MM.1S (cell line): Measurements from ENCODE around the gene TREM1.

ENCODE experiments used
- DNase-seq: peaks from one replicate; pipeline ENCODE4 v3.0.0-alpha.2; 2015
- H2AFZ ChIP-seq: fragments of 300-600 bp; sonication (generic); 2 replicates; pipeline ENCODE4 v1.6.0; 2016; ENCODE audit warnings: antibody characterized with exemption, low read length
- H3F3A ChIP-seq: fragments of 300-600 bp; sonication (generic); 2 replicates; pipeline ENCODE4 v1.6.1; 2016; ENCODE audit warnings: mild to moderate bottlenecking, antibody characterized with exemption, low read length, moderate library complexity, mixed read lengths; ENCODE audit not compliant: insufficient read depth
- H3K27ac ChIP-seq: fragments of 300-600 bp; sonication (generic); 2 replicates; pipeline ENCODE4 v1.5.1; 2016; ENCODE audit warnings: mild to moderate bottlenecking, low read length
- H3K27me3 ChIP-seq: fragments of 300-600 bp; sonication (generic); replicated peaks from 2 replicates; pipeline ENCODE4 v1.6.0; 2016; ENCODE audit warnings: low read length; ENCODE audit not compliant: insufficient read depth
- H3K36me3 ChIP-seq: fragments of 300-600 bp; sonication (generic); replicated peaks from 2 replicates; pipeline ENCODE4 v1.6.1; 2016; ENCODE audit warnings: mild to moderate bottlenecking, low read length, mixed read lengths; ENCODE audit not compliant: insufficient read depth
- H3K4me1 ChIP-seq: fragments of 300-600 bp; sonication (generic); 2 replicates; pipeline ENCODE4 v1.6.1; 2016; ENCODE audit warnings: low read length, mixed read lengths
- H3K4me2 ChIP-seq: fragments of 300-600 bp; sonication (generic); 2 replicates; pipeline ENCODE4 v1.6.0; 2016; ENCODE audit warnings: low read depth, low read length
- H3K4me3 ChIP-seq: fragments of 300-600 bp; sonication (generic); 2 replicates; pipeline ENCODE4 v1.5.1; 2016; ENCODE audit warnings: low read length, mixed read lengths
- H3K79me2 ChIP-seq: fragments of 300-600 bp; sonication (generic); 2 replicates; pipeline ENCODE4 v1.6.1; 2016; ENCODE audit warnings: mixed run types, low read length, mixed read lengths
- H3K9ac ChIP-seq: fragments of 300-600 bp; sonication (generic); 2 replicates; pipeline ENCODE4 v1.6.1; 2016; ENCODE audit warnings: low read length, mixed read lengths
- H3K9me2 ChIP-seq: fragments of 300-600 bp; sonication (generic); replicated peaks from 2 replicates; pipeline ENCODE4 v1.6.1; 2016; ENCODE audit warnings: mild to moderate bottlenecking, low read length, mixed read lengths; ENCODE audit not compliant: insufficient read depth
- H3K9me3 ChIP-seq: fragments of 300-600 bp; sonication (generic); replicated peaks from 2 replicates; pipeline ENCODE4 v1.6.1; 2016; ENCODE audit warnings: mild to moderate bottlenecking, low read length, mixed read lengths; ENCODE audit not compliant: insufficient read depth
- H4K20me1 ChIP-seq: fragments of 300-600 bp; sonication (generic); 2 replicates; pipeline ENCODE4 v1.6.1; 2016; ENCODE audit warnings: mild to moderate bottlenecking, low read length, moderate library complexity, mixed read lengths; ENCODE audit not compliant: insufficient read depth
- EZH2 ChIP-seq: fragments of 300-600 bp; sonication (generic); optimal IDR thresholded peaks from 2 replicates; pipeline ENCODE3; 2017; ENCODE audit warnings: low read depth, mild to moderate bottlenecking, antibody characterized with exemption, low read length, mixed read lengths
- EZH2phosphoT487 ChIP-seq: fragments of 300-600 bp; sonication (generic); IDR thresholded peaks from 2 replicates; pipeline ENCODE4 v1.6.1; 2018; ENCODE audit warnings: antibody characterized with exemption, low read length
- TF ChIP-seq, protein P1 (sequence below): fragments of 300-600 bp; sonication (generic); IDR thresholded peaks from 2 replicates; pipeline ENCODE4 v1.5.1; 2016; ENCODE audit warnings: antibody characterized with exemption, low read length, mixed read lengths

Gene TREM1

DNA sequence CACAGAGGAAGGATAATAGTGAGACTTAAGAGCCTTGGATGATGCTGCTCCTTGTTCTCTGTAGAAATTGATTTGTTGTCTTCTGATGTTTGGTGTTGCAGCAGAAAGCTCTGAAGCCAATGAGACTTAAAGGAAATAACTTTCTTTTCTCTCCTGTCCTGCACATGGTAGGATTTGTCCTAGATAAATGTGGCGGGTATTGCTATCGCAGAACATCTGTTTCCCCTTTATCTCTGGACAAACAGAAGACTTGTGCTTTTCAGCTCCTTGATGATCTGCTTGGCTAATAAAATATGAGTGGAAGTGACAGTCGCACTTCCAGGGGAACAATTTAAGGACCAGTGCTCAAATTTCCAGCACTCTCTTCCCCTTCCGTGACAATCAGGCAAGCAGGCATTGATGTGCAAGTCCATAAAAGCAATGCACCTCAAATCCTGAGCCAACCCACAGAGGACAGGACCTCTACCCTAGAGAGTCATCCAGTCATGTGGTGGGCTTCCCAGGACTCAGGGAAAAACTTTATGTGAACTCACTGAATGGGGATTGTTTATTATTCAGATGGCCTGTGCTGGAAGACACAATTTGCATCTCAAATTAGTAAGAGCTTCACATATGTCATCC is 39.1 kb upstream of the TREM1 start:
- no peak overlapping the region for H3K4me3 ChIP-seq
- H4K20me1 ChIP-seq, result no peaks in the 10 kb centered on the region
- no peaks in the 10 kb centered on the region for H3F3A ChIP-seq
- no peak overlapping the region for H3K9ac ChIP-seq
- H3K4me2 ChIP-seq, result no peak overlapping the region
- no peaks in the 10 kb centered on the region for H3K79me2 ChIP-seq
- DNase-seq, result no peak
- H3K9me2 ChIP-seq, result no peaks in the 10 kb centered on the region
- H3K36me3 ChIP-seq, result no peaks in the 10 kb centered on the region
- no peak for TF ChIP-seq EZH2phosphoT487
- no peak for TF ChIP-seq EZH2
- TF ChIP-seq, protein P1, sequence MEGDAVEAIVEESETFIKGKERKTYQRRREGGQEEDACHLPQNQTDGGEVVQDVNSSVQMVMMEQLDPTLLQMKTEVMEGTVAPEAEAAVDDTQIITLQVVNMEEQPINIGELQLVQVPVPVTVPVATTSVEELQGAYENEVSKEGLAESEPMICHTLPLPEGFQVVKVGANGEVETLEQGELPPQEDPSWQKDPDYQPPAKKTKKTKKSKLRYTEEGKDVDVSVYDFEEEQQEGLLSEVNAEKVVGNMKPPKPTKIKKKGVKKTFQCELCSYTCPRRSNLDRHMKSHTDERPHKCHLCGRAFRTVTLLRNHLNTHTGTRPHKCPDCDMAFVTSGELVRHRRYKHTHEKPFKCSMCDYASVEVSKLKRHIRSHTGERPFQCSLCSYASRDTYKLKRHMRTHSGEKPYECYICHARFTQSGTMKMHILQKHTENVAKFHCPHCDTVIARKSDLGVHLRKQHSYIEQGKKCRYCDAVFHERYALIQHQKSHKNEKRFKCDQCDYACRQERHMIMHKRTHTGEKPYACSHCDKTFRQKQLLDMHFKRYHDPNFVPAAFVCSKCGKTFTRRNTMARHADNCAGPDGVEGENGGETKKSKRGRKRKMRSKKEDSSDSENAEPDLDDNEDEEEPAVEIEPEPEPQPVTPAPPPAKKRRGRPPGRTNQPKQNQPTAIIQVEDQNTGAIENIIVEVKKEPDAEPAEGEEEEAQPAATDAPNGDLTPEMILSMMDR, result no peak
- H2AFZ ChIP-seq, result no peak overlapping the region
- no peak overlapping the region for H3K27ac ChIP-seq
- no peaks in the 10 kb centered on the region for H3K27me3 ChIP-seq
- no peaks in the 10 kb centered on the region for H3K4me1 ChIP-seq
- no peaks in the 10 kb centered on the region for H3K9me3 ChIP-seq

DNA sequence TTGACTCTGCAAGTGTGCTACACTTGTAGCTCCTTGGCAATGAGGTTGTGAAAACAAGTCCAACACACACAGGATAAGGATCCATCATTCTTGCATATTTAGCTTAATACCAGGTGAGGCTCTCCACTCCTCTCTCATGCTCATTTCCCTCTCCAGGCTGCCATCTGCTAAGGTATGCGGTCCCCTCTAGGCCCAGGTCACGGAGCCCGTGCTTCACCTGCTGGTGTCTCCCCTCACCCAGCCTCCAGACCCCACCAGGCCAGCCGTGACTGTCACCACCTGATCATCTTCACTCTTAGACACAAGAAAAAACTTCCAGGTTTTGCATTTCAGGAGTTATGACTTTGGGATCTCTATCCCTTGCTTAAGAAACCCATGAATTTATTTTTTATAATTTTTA is 34.7 kb upstream of the TREM1 start:
- no peaks in the 10 kb centered on the region for H3K9me2 ChIP-seq
- TF ChIP-seq, protein P1, result no peak
- no peak overlapping the region for H3K4me2 ChIP-seq
- no peak overlapping the region for H3K4me3 ChIP-seq
- DNase-seq, result no peak
- no peaks in the 10 kb centered on the region for H3K9me3 ChIP-seq
- H3K36me3 ChIP-seq, result no peaks in the 10 kb centered on the region
- no peaks in the 10 kb centered on the region for H4K20me1 ChIP-seq
- no peaks in the 10 kb centered on the region for H3F3A ChIP-seq
- H3K4me1 ChIP-seq, result no peaks in the 10 kb centered on the region
- no peaks in the 10 kb centered on the region for H3K79me2 ChIP-seq
- no peak overlapping the region for H3K27ac ChIP-seq
- no peak overlapping the region for H3K9ac ChIP-seq
- no peaks in the 10 kb centered on the region for H3K27me3 ChIP-seq
- H2AFZ ChIP-seq, result no peak overlapping the region

DNA sequence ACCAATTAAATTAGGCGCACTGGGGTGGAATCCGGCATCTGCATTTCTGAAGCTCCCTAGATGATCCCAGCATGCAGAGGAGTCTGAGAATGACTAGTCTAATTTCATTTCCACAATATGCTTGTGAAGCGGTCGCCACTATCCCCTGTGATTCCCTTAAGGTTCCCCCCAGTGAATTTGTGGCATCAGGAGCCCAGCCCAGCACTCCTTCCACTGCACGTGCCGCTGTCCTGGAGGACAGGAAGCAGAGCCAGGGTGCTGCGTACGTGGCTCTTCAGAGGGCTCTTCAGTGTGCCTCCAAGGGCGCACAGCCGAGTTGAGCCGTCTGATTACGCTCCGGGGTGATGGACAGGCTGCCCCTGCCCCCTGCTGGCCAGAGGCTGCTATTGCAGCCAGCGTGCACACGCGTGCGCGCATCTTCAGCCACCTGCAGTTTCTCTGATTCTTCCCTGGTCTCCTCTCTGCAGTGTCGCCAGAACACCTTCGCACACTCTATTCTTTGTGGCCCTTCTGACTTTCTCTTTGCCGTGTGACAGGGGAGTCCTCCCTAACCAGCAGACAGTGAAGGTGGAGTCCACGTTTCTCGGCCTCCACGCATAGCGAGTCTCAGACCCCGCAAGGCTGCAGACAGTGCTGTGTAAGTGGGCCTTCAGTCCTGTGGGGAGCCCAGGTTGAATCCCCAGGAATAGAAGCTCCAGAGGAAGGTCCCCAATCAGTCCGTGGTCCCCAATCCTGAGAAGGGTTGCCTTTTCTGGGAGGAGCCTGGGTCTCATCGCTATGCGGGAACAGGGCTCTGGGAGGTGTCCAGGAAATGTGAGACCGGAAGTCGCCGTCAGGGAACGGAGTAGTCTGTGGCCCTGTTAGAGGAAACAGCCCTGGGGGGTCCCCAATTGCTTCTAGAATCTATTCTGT is 32.4 kb upstream of the TREM1 start:
- Histone ChIP-seq H3K4me3 (peak overlapping the region; percentile 64), H3K27me3 (no peaks in the 10 kb centered on the region), H3K4me1 (no peaks in the 10 kb centered on the region), H3F3A (no peaks in the 10 kb centered on the region), H3K9me2 (no peaks in the 10 kb centered on the region), H2AFZ (peak overlapping the region; percentile 65), H3K9me3 (no peaks in the 10 kb centered on the region), H3K4me2 (peak overlapping the region; percentile 87), H3K79me2 (no peaks in the 10 kb centered on the region), H3K27ac (no peak overlapping the region), H3K9ac (peak overlapping the region; percentile 47; the same call in 1 of the 2 replicates), H4K20me1 (no peaks in the 10 kb centered on the region), H3K36me3 (no peaks in the 10 kb centered on the region)
- DNase-seq, result peak; percentile 88
- TF ChIP-seq, protein P1, result peak; percentile 99
- TF ChIP-seq EZH2phosphoT487, result no peak
